Neuronal stem cell (in vitro differentiated cells): ENCODE results near the gene TMEM233.
A peak's percentile ranks its signal among the peaks of the same experiment; 100 is the strongest.

Experiments used
- DNase-seq: peaks from one replicate; pipeline ENCODE4 v3.0.0-alpha.2; 2013; ENCODE audit warnings: low spot score
- H2AFZ ChIP-seq: one replicate; pipeline ENCODE4 v1.6.1; 2013; ENCODE audit warnings: mild to moderate bottlenecking, low read length, inconsistent platforms
- H2AK5ac ChIP-seq: 2 replicates; pipeline ENCODE4 v1.6.1; 2013; ENCODE audit warnings: low read depth, mild to moderate bottlenecking, inconsistent platforms, low read length, moderate library complexity, mixed read lengths
- H2BK120ac ChIP-seq: 2 replicates; pipeline ENCODE4 v1.6.1; 2013; ENCODE audit warnings: low read depth, mild to moderate bottlenecking, inconsistent platforms, low read length, moderate library complexity, mixed read lengths
- H2BK12ac ChIP-seq: one replicate; pipeline ENCODE4 v1.6.1; 2013; ENCODE audit warnings: low read length, inconsistent platforms
- H2BK15ac ChIP-seq: 2 replicates; pipeline ENCODE4 v1.6.1; 2013; ENCODE audit warnings: mild to moderate bottlenecking, low read length, inconsistent platforms, mixed read lengths
- H2BK5ac ChIP-seq: one replicate; pipeline ENCODE4 v1.6.1; 2013; ENCODE audit warnings: inconsistent platforms, mild to moderate bottlenecking, low read length, moderate library complexity
- H3K14ac ChIP-seq: one replicate; pipeline ENCODE4 v1.6.1; 2013; ENCODE audit warnings: low read length, inconsistent platforms
- H3K18ac ChIP-seq: 2 replicates; pipeline ENCODE4 v1.6.1; 2013; ENCODE audit warnings: low read length, inconsistent platforms
- H3K23ac ChIP-seq: 2 replicates; pipeline ENCODE4 v1.6.1; 2013; ENCODE audit warnings: low read depth, mild to moderate bottlenecking, mixed read lengths, low read length, inconsistent platforms; ENCODE audit not compliant: poor library complexity
- H3K27ac ChIP-seq: replicated peaks from 3 replicates; pipeline ENCODE4 v1.5.1; 2013; ENCODE audit warnings: low read length, inconsistent platforms
- H3K27me3 ChIP-seq, 3 experiments: 2 replicates each; pipeline ENCODE4 v1.6.1; 2013; ENCODE audit warnings: low read length in 3 of 3, mild to moderate bottlenecking in 2 of 3, inconsistent platforms in 1 of 3, low read depth in 1 of 3, mixed read lengths in 1 of 3, moderate library complexity in 1 of 3; ENCODE audit not compliant: control insufficient read depth in 3 of 3, insufficient read depth in 3 of 3
- H3K36me3 ChIP-seq, 2 donors: replicated peaks in 1 of 2; 2 replicates each; pipeline ENCODE4 v1.6.1; 2013; ENCODE audit warnings: low read length in 2 of 2; ENCODE audit not compliant: control insufficient read depth in 2 of 2, insufficient read depth in 2 of 2
- H3K4ac ChIP-seq: 2 replicates; pipeline ENCODE4 v1.6.1; 2013; ENCODE audit warnings: inconsistent platforms, mild to moderate bottlenecking, low read length, moderate library complexity
- H3K4me1 ChIP-seq, 2 donors: 1 replicate in 1 of 2; 2 replicates in 1 of 2; pipeline ENCODE4 v1.6.1; 2013; ENCODE audit warnings: low read length in 2 of 2, low read depth in 1 of 2; ENCODE audit not compliant: control insufficient read depth in 2 of 2, insufficient read depth in 1 of 2
- H3K4me2 ChIP-seq: one replicate; pipeline ENCODE4 v1.6.1; 2013; ENCODE audit warnings: mild to moderate bottlenecking, low read length, inconsistent platforms; ENCODE audit not compliant: insufficient read depth, poor library complexity, severe bottlenecking
- H3K4me3 ChIP-seq, 2 donors: 2 replicates each; pipeline ENCODE4 v1.5.1; 2013; ENCODE audit warnings: low read length in 2 of 2, mild to moderate bottlenecking in 2 of 2, inconsistent platforms in 1 of 2, moderate library complexity in 1 of 2
- H3K79me1 ChIP-seq: one replicate; pipeline ENCODE4 v1.6.1; 2013; ENCODE audit warnings: low read depth, mild to moderate bottlenecking, inconsistent platforms, low read length, moderate library complexity
- H3K9ac ChIP-seq: one replicate; pipeline ENCODE4 v1.6.1; 2013; ENCODE audit warnings: mild to moderate bottlenecking, low read depth, low read length, inconsistent platforms; ENCODE audit not compliant: poor library complexity
- H3K9me3 ChIP-seq, 2 donors: replicated peaks in 1 of 2; 2 replicates each; pipeline versions ENCODE3 to v1.6.1; 2013; ENCODE audit warnings: low read length in 2 of 2, mild to moderate bottlenecking in 2 of 2, inconsistent platforms in 1 of 2, low read depth in 1 of 2, mixed read lengths in 1 of 2, moderate library complexity in 1 of 2; ENCODE audit not compliant: control insufficient read depth in 2 of 2, insufficient read depth in 1 of 2
- H4K8ac ChIP-seq: one replicate; pipeline ENCODE4 v1.6.1; 2013; ENCODE audit warnings: low read depth, mild to moderate bottlenecking, inconsistent platforms, low read length, moderate library complexity
- H4K91ac ChIP-seq: one replicate; pipeline ENCODE4 v1.6.1; 2013; ENCODE audit warnings: low read length, low read depth, mild to moderate bottlenecking, inconsistent platforms; ENCODE audit not compliant: poor library complexity
- WGBS, 2 donors: extraction: QIAGEN DNeasy Blood & Tissue Kit; methylation state at CpG; one replicate each; pipeline ENCODE4 v1.1.7; 2013; ENCODE audit warnings: missing lambda C conversion rate in 2 of 2, mixed read lengths in 1 of 2; ENCODE audit not compliant: insufficient read length in 2 of 2, insufficient replicate concordance in 1 of 2; ENCODE audit errors: extremely low coverage in 2 of 2; 5-methylcytosine and 5-hydroxymethylcytosine counted together

TMEM233 gene

DNA sequence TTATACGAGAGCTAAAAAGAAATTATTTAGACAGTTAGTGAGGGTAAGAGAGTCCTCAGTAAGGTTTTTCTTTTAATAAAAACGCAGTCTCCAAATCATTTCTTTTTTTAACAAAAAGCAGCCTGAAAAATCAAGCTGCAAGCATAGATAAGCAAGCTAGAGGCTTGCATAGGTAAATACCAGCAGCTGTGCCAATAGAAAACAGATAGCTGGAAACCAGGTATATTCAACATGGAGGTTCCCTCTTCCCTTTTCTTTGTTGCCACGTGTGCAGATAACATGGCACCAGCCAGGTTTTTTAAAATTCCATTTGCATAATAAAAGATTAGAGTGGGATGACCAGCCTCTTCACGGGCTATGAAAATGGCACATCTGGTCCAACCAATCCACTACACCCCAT, 68.3 kb downstream of the TMEM233 start:
- Histone ChIP-seq H3K27me3 (no peaks in the 10 kb centered on the region), H2BK15ac (no peak overlapping the region), H3K4me3 (no peak overlapping the region), H4K8ac (no peak overlapping the region), H2BK5ac (no peak overlapping the region), H2BK12ac (no peak overlapping the region), H3K4me2 (no peak overlapping the region), H3K14ac (no peak overlapping the region), H3K79me1 (no peaks in the 10 kb centered on the region), H3K36me3 (no peaks in the 10 kb centered on the region), H2AK5ac (no peak overlapping the region), H2AFZ (no peak overlapping the region), H3K4ac (no peak overlapping the region), H3K23ac (no peak overlapping the region), H3K9me3 (no peaks in the 10 kb centered on the region), H3K27ac (no peak overlapping the region), H3K18ac (no peak overlapping the region), H2BK120ac (no peak overlapping the region), H4K91ac (no peak overlapping the region), H3K9ac (no peak overlapping the region), H3K4me1 (no peaks in the 10 kb centered on the region)
- DNase-seq, result no peak
- no CpG with 5 or more reads among the region's 4 CpGs for WGBS, 2 donors

DNA sequence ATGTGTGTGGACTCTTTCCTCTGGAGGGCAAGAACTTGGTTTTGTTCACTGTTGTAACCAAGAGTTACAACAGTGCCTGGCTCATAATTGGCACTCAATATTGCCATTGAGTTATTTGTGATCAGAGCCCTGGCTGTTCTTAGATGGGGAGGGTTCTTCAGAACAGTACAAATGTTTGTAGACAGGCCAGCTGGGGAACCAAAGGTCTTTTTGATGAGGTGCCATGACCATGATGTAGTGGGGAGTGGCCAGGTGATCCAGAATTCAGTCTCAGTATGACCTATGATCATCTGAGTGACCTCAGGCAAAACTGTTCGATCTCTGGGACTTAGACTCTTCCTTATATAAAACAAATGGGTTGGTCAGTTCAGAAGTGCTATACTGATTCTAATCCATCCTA, 71.1 kb downstream of the TMEM233 start:
- DNase-seq, result no peak
- Histone ChIP-seq H3K79me1 (no peaks in the 10 kb centered on the region), H3K27ac (no peak overlapping the region), H3K23ac (no peak overlapping the region), H3K4ac (no peak overlapping the region), H4K8ac (no peak overlapping the region), H3K4me3 (no peak overlapping the region), H2AK5ac (no peak overlapping the region), H2BK15ac (no peak overlapping the region), H3K4me1 (no peaks in the 10 kb centered on the region), H2AFZ (no peak overlapping the region), H3K18ac (no peak overlapping the region), H2BK120ac (no peak overlapping the region), H3K27me3 (no peaks in the 10 kb centered on the region), H3K14ac (no peak overlapping the region), H3K36me3 (peaks cover 0 to 2% of the 10 kb centered on the region in 2 donors), H3K9ac (no peak overlapping the region), H3K9me3 (no peaks in the 10 kb centered on the region), H3K4me2 (no peak overlapping the region), H2BK12ac (no peak overlapping the region), H4K91ac (no peak overlapping the region), H2BK5ac (no peak overlapping the region)
- no CpG with 5 or more reads among the region's 1 CpG for WGBS, 2 donors

- H4K8ac ChIP-seq, result no peak overlapping the region
Observed at GRCh38 chr12:119665164-119665929, 71.8 kb downstream of the TMEM233 start.

DNA sequence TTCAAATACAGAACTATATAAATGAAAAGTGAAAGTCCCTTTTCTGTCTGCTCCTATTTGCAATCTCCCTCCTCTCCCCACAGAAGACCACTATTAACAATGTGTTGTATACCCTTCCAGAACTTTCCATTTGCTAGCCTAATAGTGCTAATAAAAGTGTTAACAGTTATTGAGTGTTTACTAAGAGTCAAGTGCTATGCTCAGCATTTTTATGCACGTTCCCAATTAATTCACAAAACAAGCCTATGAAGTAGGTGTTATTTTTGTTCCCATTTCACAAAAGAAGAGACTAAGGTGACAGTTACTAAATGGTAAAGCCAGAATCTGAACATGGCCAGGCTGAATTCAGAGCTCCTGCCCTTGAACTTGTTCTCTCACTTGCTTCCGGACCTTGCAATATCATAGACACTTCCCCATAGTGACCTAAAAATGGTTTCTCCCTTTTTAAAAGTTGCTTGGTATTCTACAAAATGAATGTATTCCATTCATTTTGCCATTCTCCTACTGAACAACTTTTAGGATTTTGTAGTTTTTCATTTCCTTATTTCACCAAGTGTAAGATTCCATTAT, 72.7 kb downstream of the TMEM233 start:
- Histone ChIP-seq H3K36me3 (peaks cover 2 to 19% of the 10 kb centered on the region in 2 donors), H2BK120ac (no peak overlapping the region), H3K27ac (no peak overlapping the region), H3K79me1 (no peaks in the 10 kb centered on the region), H4K8ac (no peak overlapping the region), H3K4me1 (no peaks in the 10 kb centered on the region), H3K9ac (no peak overlapping the region), H3K4ac (no peak overlapping the region), H4K91ac (no peak overlapping the region), H2AFZ (peak overlapping the region; percentile 88), H2AK5ac (no peak overlapping the region), H3K14ac (no peak overlapping the region), H3K4me2 (no peak overlapping the region), H2BK15ac (no peak overlapping the region), H2BK5ac (no peak overlapping the region), H3K23ac (no peak overlapping the region), H3K9me3 (no peaks in the 10 kb centered on the region), H3K18ac (no peak overlapping the region), H2BK12ac (no peak overlapping the region), H3K27me3 (no peaks in the 10 kb centered on the region), H3K4me3 (no peak overlapping the region)
- no CpG with 5 or more reads among the region's 2 CpGs for WGBS, 2 donors
- no peak for DNase-seq

More at GRCh38 chr12:119665164-119665929, 71.8 kb downstream of the TMEM233 start:
- Histone ChIP-seq H3K4me3 (no peak overlapping the region), H3K23ac (no peak overlapping the region), H2AFZ (peak overlapping the region; percentile 33), H2AK5ac (no peak overlapping the region), H3K79me1 (no peaks in the 10 kb centered on the region), H3K14ac (no peak overlapping the region), H3K4me2 (no peak overlapping the region), H2BK15ac (no peak overlapping the region), H3K4ac (no peak overlapping the region), H3K9me3 (no peaks in the 10 kb centered on the region), H2BK120ac (no peak overlapping the region), H3K4me1 (no peaks in the 10 kb centered on the region), H3K18ac (no peak overlapping the region), H2BK12ac (no peak overlapping the region), H4K91ac (no peak overlapping the region), H3K36me3 (peaks cover 2 to 9% of the 10 kb centered on the region in 2 donors), H2BK5ac (no peak overlapping the region), H3K27me3 (no peaks in the 10 kb centered on the region), H3K9ac (no peak overlapping the region), H3K27ac (no peak overlapping the region)
- no CpG with 5 or more reads among the region's 4 CpGs for WGBS, 2 donors
- no peak for DNase-seq
